ENCODE measurements around the gene IQCF5.
"Not testable (repeated sequence)": the region's sequence is repeated elsewhere in the genome, so short reads cannot be mapped to it uniquely, and the experiment has no call there.

- TF ChIP-seq CTCF (IDR thresholded peaks at IDR 0.05 in 4 of 5, conservative IDR thresholded peaks at IDR 0.05 in 1 of 5); POLR2A (IDR thresholded peaks at IDR 0.05): not testable (repeated sequence)
Observed at GRCh38 chr3:51902361-51902760, 27.0 kb upstream of the IQCF5 start.
